H9 (cell line): ENCODE data around the gene KNSTRN. TPM values are rescaled to one million over a fixed set of nuclear protein-coding genes. Genes with fewer than 3 reads are reported as not detected.

Experiments
- DNase-seq: peaks from one replicate; pipeline ENCODE4 v3.0.0-alpha.2; 2017
- H2AFZ ChIP-seq: one replicate; pipeline ENCODE4 v1.6.1; 2013; ENCODE audit warnings: mild to moderate bottlenecking, low read length, control low read depth, moderate library complexity
- H2AK5ac ChIP-seq: 2 replicates; pipeline ENCODE4 v1.6.1; 2013; ENCODE audit warnings: low read length, control low read depth, mixed read lengths; ENCODE audit not compliant: insufficient read length
- H2BK120ac ChIP-seq: one replicate; pipeline ENCODE4 v1.6.1; 2013; ENCODE audit warnings: low read depth, mild to moderate bottlenecking, low read length, control low read depth, inconsistent platforms; ENCODE audit not compliant: poor library complexity, severe bottlenecking
- H2BK12ac ChIP-seq: 2 replicates; pipeline ENCODE4 v1.6.1; 2013; ENCODE audit warnings: low read length, control low read depth, mixed read lengths, low read depth; ENCODE audit not compliant: insufficient read length
- H2BK15ac ChIP-seq: 2 replicates; pipeline ENCODE4 v1.6.1; 2013; ENCODE audit warnings: low read depth, low read length, control low read depth
- H2BK20ac ChIP-seq: one replicate; pipeline ENCODE4 v1.6.1; 2013; ENCODE audit warnings: low read depth, mild to moderate bottlenecking, low read length, control low read depth, inconsistent platforms; ENCODE audit not compliant: poor library complexity, severe bottlenecking
- H2BK5ac ChIP-seq: 2 replicates; pipeline ENCODE4 v1.6.1; 2013; ENCODE audit warnings: low read length, control low read depth, mixed read lengths; ENCODE audit not compliant: insufficient read length
- H3K14ac ChIP-seq: 2 replicates; pipeline ENCODE4 v1.6.1; 2013; ENCODE audit warnings: low read length, control low read depth; ENCODE audit not compliant: insufficient read depth
- H3K18ac ChIP-seq: 2 replicates; pipeline ENCODE4 v1.6.1; 2013; ENCODE audit warnings: low read depth, mild to moderate bottlenecking, mixed read lengths, low read length, control low read depth; ENCODE audit not compliant: insufficient read length
- H3K23ac ChIP-seq: 2 replicates; pipeline ENCODE4 v1.6.1; 2013; ENCODE audit warnings: low read length, control low read depth, mixed read lengths, low read depth; ENCODE audit not compliant: insufficient read length
- H3K23me2 ChIP-seq: 2 replicates; pipeline ENCODE4 v1.6.1; 2013; ENCODE audit warnings: low read depth, mild to moderate bottlenecking, mixed read lengths, low read length, control low read depth; ENCODE audit not compliant: insufficient read length, poor library complexity, severe bottlenecking
- H3K27ac ChIP-seq: 2 replicates; pipeline ENCODE4 v1.5.1; 2013; ENCODE audit warnings: low read length, control low read depth, mixed read lengths, low read depth; ENCODE audit not compliant: insufficient read length
- H3K27me3 ChIP-seq: 2 replicates; pipeline ENCODE4 v1.6.1; 2013; ENCODE audit warnings: low read length, control low read depth, inconsistent platforms; ENCODE audit not compliant: insufficient read depth
- H3K4ac ChIP-seq: 2 replicates; pipeline ENCODE4 v1.6.1; 2013; ENCODE audit warnings: low read depth, mild to moderate bottlenecking, control low read depth, inconsistent platforms, low read length, moderate library complexity
- H3K4me1 ChIP-seq: 2 replicates; pipeline ENCODE4 v1.6.1; 2013; ENCODE audit warnings: low read length, control low read depth, inconsistent platforms; ENCODE audit not compliant: insufficient read depth
- H3K4me2 ChIP-seq: 2 replicates; pipeline ENCODE4 v1.6.1; 2013; ENCODE audit warnings: low read length, control low read depth, mixed read lengths; ENCODE audit not compliant: insufficient read length, insufficient read depth
- H3K56ac ChIP-seq: 2 replicates; pipeline ENCODE4 v1.6.1; 2013; ENCODE audit warnings: low read depth, mild to moderate bottlenecking, mixed read lengths, low read length, control low read depth; ENCODE audit not compliant: insufficient read length
- H3K79me1 ChIP-seq: 2 replicates; pipeline ENCODE4 v1.6.1; 2013; ENCODE audit warnings: low read depth, mild to moderate bottlenecking, moderate library complexity, low read length, control low read depth, inconsistent platforms; ENCODE audit not compliant: insufficient read depth, poor library complexity, severe bottlenecking
- H3K79me2 ChIP-seq: 2 replicates; pipeline ENCODE4 v1.6.1; 2013; ENCODE audit warnings: low read length, control low read depth, inconsistent platforms; ENCODE audit not compliant: insufficient read depth
- H3K9ac ChIP-seq: 2 replicates; pipeline ENCODE4 v1.6.1; 2013; ENCODE audit warnings: low read length, control low read depth, mixed read lengths; ENCODE audit not compliant: insufficient read length; ENCODE audit errors: extremely low read depth
- H3K9me3 ChIP-seq: one replicate; pipeline ENCODE4 v1.6.1; 2013; ENCODE audit warnings: low read depth, low read length, inconsistent platforms; ENCODE audit not compliant: control insufficient read depth
- H3T11ph ChIP-seq: one replicate; pipeline ENCODE4 v1.6.1; 2013; ENCODE audit warnings: mild to moderate bottlenecking, low read length, control low read depth, inconsistent platforms
- H4K20me1 ChIP-seq: one replicate; pipeline ENCODE4 v1.6.1; 2013; ENCODE audit not compliant: control insufficient read depth, insufficient read length, insufficient read depth
- H4K5ac ChIP-seq: 2 replicates; pipeline ENCODE4 v1.6.1; 2013; ENCODE audit warnings: low read depth, mild to moderate bottlenecking, mixed read lengths, low read length, control low read depth; ENCODE audit not compliant: insufficient read length
- H4K8ac ChIP-seq: replicated peaks from 2 replicates; pipeline ENCODE4 v1.6.1; 2013; ENCODE audit warnings: low read length, control low read depth, mixed read lengths, low read depth; ENCODE audit not compliant: insufficient read length
- H4K91ac ChIP-seq: 2 replicates; pipeline ENCODE4 v1.6.1; 2013; ENCODE audit warnings: low read depth, mild to moderate bottlenecking, moderate library complexity, mixed read lengths, low read length, control low read depth; ENCODE audit not compliant: insufficient read length
- H3K27ac Mint-ChIP-seq, 3 experiments: 2 replicates in 2 of 3; 3 replicates in 1 of 3; pipeline ENCODE4 v1.8.0; 2020 to 2021; ENCODE audit warnings: mixed read lengths in 3 of 3, mild to moderate bottlenecking in 1 of 3, moderate library complexity in 1 of 3
- H3K27me3 Mint-ChIP-seq: 2 replicates; pipeline ENCODE4 v1.8.0; 2021; ENCODE audit warnings: low read depth, mild to moderate bottlenecking, moderate library complexity, mixed read lengths
- H3K36me3 Mint-ChIP-seq, 3 experiments: 2 replicates in 2 of 3; 3 replicates in 1 of 3; pipeline ENCODE4 v1.8.0; 2020 to 2021; ENCODE audit warnings: low read depth in 3 of 3, mixed read lengths in 3 of 3; ENCODE audit not compliant: insufficient read depth in 1 of 3
- H3K4me1 Mint-ChIP-seq, 2 experiments: 2 replicates each; pipeline ENCODE4 v1.8.0; 2020; ENCODE audit warnings: mixed read lengths in 2 of 2
- H3K4me3 Mint-ChIP-seq, 2 experiments: 2 replicates in 1 of 2; 3 replicates in 1 of 2; pipeline ENCODE4 v1.8.0; 2020 to 2021; ENCODE audit warnings: mild to moderate bottlenecking in 2 of 2, mixed read lengths in 2 of 2, moderate library complexity in 1 of 2
- H3K9me3 Mint-ChIP-seq, 2 experiments: 2 replicates in 1 of 2; 3 replicates in 1 of 2; pipeline ENCODE4 v1.8.0; 2020; ENCODE audit warnings: mild to moderate bottlenecking in 2 of 2, mixed read lengths in 2 of 2, moderate library complexity in 1 of 2
- WGBS: extraction: QIAGEN DNeasy Blood & Tissue Kit; methylation state at CpG from one replicate; pipeline ENCODE4 v1.1.7; 2013; ENCODE audit warnings: missing lambda C conversion rate, low lambda C conversion rate, mixed read lengths; ENCODE audit not compliant: insufficient read length; ENCODE audit errors: extremely low coverage; 5-methylcytosine and 5-hydroxymethylcytosine counted together
- total RNA-seq: library from RNA; stranded (reverse); gene quantifications from 2 replicates; pipeline ENCODE4 v1.2.1, GENCODE V29; 2021
- TF ChIP-seq, protein P1 (sequence below): fragments of 200-600 bp; sonication (generic); conservative IDR thresholded peaks from 3 replicates; pipeline ENCODE4 v1.8.0; 2021; ENCODE audit warnings: antibody characterized with exemption, mild to moderate bottlenecking

KNSTRN gene
- total RNA-seq, 1 experiment from 2014 or later = 53.9 TPM

DNA sequence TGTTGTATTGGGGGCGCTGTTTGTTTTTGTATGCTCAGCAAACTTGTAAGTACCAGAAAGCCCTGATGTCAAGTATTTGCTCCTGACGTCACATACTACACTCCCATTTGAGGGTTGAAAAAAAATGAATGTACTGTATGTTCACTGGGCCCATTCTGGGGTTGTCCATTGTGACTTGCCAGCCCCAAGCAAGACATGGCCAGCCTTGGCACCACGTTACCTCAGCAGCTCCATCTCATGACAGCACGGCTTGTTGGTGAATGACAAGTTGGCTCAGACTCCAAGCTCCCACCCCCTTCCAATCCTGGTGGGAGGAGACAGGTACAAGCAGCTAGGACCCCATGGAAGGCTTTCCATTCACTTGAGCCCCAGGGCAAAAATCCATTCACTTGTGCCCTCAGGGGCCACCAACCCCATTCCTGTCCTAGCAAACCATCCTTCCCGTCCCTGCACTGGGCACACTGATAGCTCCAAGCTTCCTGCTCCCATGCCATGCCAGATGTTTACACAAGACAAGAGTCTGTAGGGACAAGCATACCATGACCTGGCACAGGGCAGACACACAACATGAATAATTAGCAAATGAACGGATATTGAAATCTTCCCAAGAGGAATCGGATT, 30.1 kb upstream of the KNSTRN start:
- no peak overlapping the region for H2BK120ac ChIP-seq
- no peak overlapping the region for H3K23ac ChIP-seq
- peaks cover 3% of the 10 kb centered on the region for H3K23me2 ChIP-seq
- H2BK15ac ChIP-seq = no peak overlapping the region
- no peaks in the 10 kb centered on the region for H3K79me1 ChIP-seq
- no peak overlapping the region for H3K4me2 ChIP-seq
- H3K56ac ChIP-seq = no peak overlapping the region
- no peak overlapping the region for H3T11ph ChIP-seq
- no peaks in the 10 kb centered on the region for H4K20me1 ChIP-seq
- H3K27me3 ChIP-seq = no peaks in the 10 kb centered on the region; the same call in 1 of the 2 replicates
- Mint-ChIP-seq H3K27ac (no peak overlapping the region), H3K36me3 (no peaks in the 10 kb centered on the region), H3K4me3 (no peak overlapping the region), H3K9me3 (no peaks in the 10 kb centered on the region), H3K4me1 (peaks cover 23 to 30% of the 10 kb centered on the region in 2 experiments), H3K27me3 (peaks cover 28% of the 10 kb centered on the region)
- H4K91ac ChIP-seq = no peak overlapping the region
- H3K79me2 ChIP-seq = no peaks in the 10 kb centered on the region
- H2BK20ac ChIP-seq = no peak overlapping the region
- H2AFZ ChIP-seq = no peak overlapping the region
- no peaks in the 10 kb centered on the region for H3K9me3 ChIP-seq
- H4K8ac ChIP-seq = no peak overlapping the region
- H2AK5ac ChIP-seq = no peak overlapping the region
- H2BK12ac ChIP-seq = no peak overlapping the region
- no peak overlapping the region for H2BK5ac ChIP-seq
- H3K14ac ChIP-seq = no peak overlapping the region
- H3K18ac ChIP-seq = no peak overlapping the region
- H3K27ac ChIP-seq = no peak overlapping the region
- WGBS = no CpG with 5 or more reads among the region's 7 CpGs
- no peak overlapping the region for H3K9ac ChIP-seq
- DNase-seq = no peak
- no peak overlapping the region for H4K5ac ChIP-seq
- TF ChIP-seq, protein P1, sequence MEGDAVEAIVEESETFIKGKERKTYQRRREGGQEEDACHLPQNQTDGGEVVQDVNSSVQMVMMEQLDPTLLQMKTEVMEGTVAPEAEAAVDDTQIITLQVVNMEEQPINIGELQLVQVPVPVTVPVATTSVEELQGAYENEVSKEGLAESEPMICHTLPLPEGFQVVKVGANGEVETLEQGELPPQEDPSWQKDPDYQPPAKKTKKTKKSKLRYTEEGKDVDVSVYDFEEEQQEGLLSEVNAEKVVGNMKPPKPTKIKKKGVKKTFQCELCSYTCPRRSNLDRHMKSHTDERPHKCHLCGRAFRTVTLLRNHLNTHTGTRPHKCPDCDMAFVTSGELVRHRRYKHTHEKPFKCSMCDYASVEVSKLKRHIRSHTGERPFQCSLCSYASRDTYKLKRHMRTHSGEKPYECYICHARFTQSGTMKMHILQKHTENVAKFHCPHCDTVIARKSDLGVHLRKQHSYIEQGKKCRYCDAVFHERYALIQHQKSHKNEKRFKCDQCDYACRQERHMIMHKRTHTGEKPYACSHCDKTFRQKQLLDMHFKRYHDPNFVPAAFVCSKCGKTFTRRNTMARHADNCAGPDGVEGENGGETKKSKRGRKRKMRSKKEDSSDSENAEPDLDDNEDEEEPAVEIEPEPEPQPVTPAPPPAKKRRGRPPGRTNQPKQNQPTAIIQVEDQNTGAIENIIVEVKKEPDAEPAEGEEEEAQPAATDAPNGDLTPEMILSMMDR = no peak
- H3K4ac ChIP-seq = no peak overlapping the region
- no peaks in the 10 kb centered on the region for H3K4me1 ChIP-seq
